Thoracic aorta (tissue), 2 donors: ENCODE results near the gene DNM3. TPM values are rescaled to one million over a fixed set of nuclear protein-coding genes. Genes with fewer than 3 reads are reported as not detected.
A peak's percentile ranks its signal among the peaks of the same experiment; 100 is the strongest.

ENCODE experiments used
- ATAC-seq: fragments of 150-250 bp; one replicate; pipeline ENCODE4 v1.8.0; 2017; ENCODE audit warnings: low read depth; ENCODE audit not compliant: insufficient number of reproducible peaks, low FRiP score
- DNase-seq: peaks from one replicate; pipeline ENCODE4 v3.0.0-alpha.2; 2020; ENCODE audit warnings: low spot score
- H3K27ac ChIP-seq, 2 donors: fragments of 200-600 bp; sonication (generic); 1 replicate in 1 of 2; 2 replicates in 1 of 2; pipeline ENCODE4 v1.5.1; 2016; ENCODE audit warnings: mild to moderate bottlenecking in 2 of 2, moderate library complexity in 2 of 2
- H3K27me3 ChIP-seq: fragments of 200-600 bp; sonication (generic); replicated peaks from 2 replicates; pipeline ENCODE4 v1.6.0; 2016; ENCODE audit warnings: mild to moderate bottlenecking; ENCODE audit not compliant: insufficient read depth
- H3K36me3 ChIP-seq: fragments of 200-600 bp; sonication (generic); one replicate; pipeline ENCODE4 v1.5.1; 2016
- H3K4me1 ChIP-seq, 2 donors: fragments of 200-600 bp; sonication (generic); 1 replicate in 1 of 2; 2 replicates in 1 of 2; pipeline versions ENCODE4 v1.5.1 to v1.6.0; 2016; ENCODE audit warnings: low read depth in 2 of 2, mild to moderate bottlenecking in 1 of 2; ENCODE audit not compliant: control insufficient read depth in 1 of 2
- H3K4me3 ChIP-seq: fragments of 200-600 bp; sonication (generic); 2 replicates; pipeline ENCODE4 v1.5.1; 2016; ENCODE audit warnings: mild to moderate bottlenecking
- H3K9me3 ChIP-seq: fragments of 200-600 bp; sonication (generic); 2 replicates; pipeline ENCODE4 v1.5.1; 2016
- total RNA-seq, 2 donors: library from RNA; depleted of rRNA; stranded (reverse); fragments of >200 nt; gene quantifications; one replicate each; pipeline versions ENCODE4 v1.1.0 to v1.2.3, GENCODE V29; 2016
- TF ChIP-seq, protein P1 (sequence below): fragments of 200-600 bp; sonication (generic); IDR thresholded peaks from one replicate; pipeline ENCODE4 v1.5.1; 2019; ENCODE audit warnings: antibody characterized with exemption

The DNM3 gene
- total RNA-seq, 2 donors from 2014 or later = 5.8 to 7.5 TPM

DNA sequence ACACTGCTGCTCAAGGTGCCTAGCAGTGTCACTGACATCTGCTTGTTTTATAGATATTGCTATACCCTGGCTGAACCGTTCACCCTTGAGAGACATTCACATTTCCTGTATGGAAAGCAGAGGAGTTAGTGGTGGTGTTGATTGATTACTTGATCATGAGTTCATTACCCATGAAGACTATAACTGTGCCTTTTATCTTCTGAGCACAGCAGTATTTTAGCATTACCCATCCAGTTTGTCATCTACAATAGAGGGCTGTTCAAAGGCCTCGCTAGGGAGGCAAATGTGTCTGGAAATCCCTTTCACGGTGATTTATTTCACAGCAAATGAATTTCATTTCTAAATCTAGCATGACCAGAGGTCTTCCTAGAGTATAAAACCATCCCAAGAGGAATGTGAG, 160.0 kb downstream of the DNM3 start:
- ATAC-seq (no peak), DNase-seq (no peak)
- Histone ChIP-seq H3K36me3 (no peaks in the 10 kb centered on the region), H3K4me3 (no peak overlapping the region), H3K4me1 (no peaks in the 10 kb centered on the region), H3K9me3 (no peaks in the 10 kb centered on the region), H3K27me3 (no peaks in the 10 kb centered on the region), H3K27ac (no peak overlapping the region)
- TF ChIP-seq, protein P1, sequence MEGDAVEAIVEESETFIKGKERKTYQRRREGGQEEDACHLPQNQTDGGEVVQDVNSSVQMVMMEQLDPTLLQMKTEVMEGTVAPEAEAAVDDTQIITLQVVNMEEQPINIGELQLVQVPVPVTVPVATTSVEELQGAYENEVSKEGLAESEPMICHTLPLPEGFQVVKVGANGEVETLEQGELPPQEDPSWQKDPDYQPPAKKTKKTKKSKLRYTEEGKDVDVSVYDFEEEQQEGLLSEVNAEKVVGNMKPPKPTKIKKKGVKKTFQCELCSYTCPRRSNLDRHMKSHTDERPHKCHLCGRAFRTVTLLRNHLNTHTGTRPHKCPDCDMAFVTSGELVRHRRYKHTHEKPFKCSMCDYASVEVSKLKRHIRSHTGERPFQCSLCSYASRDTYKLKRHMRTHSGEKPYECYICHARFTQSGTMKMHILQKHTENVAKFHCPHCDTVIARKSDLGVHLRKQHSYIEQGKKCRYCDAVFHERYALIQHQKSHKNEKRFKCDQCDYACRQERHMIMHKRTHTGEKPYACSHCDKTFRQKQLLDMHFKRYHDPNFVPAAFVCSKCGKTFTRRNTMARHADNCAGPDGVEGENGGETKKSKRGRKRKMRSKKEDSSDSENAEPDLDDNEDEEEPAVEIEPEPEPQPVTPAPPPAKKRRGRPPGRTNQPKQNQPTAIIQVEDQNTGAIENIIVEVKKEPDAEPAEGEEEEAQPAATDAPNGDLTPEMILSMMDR = no peak

DNA sequence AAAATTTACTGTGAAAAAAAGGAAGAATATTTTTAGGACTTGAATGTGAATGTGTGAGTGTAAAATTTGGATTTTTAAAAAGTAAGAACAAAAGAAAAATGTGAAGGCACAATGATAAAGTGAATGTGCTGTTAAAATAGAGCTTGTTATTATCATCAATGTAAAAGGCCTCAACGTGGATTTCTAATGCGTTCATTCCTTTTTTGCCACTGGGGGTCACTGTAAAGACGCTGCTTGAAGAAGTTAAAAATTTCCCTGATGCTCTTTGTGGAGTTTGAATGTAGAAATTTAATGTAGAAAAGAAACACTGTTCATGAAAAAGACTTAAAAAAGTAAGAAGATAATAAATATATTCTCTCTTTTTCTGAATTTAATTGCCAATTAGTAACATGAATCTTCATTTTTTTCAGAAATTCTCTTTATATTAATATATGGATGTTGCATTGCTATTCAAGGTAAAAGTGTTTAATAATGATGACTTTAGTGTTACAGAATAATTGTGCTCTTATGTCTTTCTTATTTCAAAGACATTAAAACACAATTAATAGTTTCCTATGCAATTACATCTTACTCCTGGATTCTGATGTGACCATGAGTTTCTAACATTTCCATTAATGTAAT, 161.5 kb downstream of the DNM3 start:
- H3K36me3 ChIP-seq = no peaks in the 10 kb centered on the region
- no peaks in the 10 kb centered on the region for H3K9me3 ChIP-seq
- no peaks in the 10 kb centered on the region for H3K27me3 ChIP-seq
- TF ChIP-seq, protein P1 = peak; percentile 67
- H3K27ac ChIP-seq = no peak overlapping the region
- H3K4me1 ChIP-seq = no peaks in the 10 kb centered on the region
- no peak for ATAC-seq
- H3K4me3 ChIP-seq = no peak overlapping the region
- no peak for DNase-seq

DNA sequence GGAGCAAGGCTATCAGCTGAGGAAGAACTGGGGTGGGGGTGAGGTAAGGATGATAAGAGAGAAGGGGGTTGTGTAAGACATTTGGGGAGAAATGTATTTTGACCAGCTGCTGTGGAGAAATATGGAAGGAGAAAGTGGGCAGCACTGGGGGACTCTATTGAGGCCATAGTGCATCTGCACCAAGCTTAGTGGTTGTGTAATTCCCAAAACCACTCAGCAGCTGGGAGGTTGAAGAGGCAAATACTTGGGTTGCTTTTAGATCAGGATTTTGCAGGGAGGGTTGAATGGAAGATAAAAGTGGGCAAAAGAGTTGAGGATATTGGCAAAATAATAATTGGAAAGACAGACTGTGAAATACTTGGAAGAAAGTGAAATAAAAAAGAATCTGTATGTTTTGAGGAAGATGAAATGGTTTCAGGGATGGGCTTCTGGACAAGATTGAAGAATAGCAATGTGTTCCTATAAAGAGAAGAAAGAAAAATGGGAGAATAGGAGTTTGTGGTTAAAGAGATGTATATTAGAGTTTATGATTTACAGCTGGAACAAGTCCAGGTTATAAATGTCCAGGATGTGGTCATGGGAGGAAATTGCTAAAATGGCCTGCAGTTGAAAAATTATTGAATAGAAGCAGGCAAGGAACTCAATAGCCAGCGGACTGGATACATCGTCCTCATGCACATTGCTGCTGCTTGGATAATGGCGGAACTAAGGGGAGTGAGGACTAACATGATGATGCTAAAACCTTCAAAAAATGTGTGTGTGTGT, 162.7 kb downstream of the DNM3 start:
- H3K4me1 ChIP-seq = no peaks in the 10 kb centered on the region
- no peak overlapping the region for H3K4me3 ChIP-seq
- no peaks in the 10 kb centered on the region for H3K36me3 ChIP-seq
- TF ChIP-seq, protein P1 = no peak
- H3K9me3 ChIP-seq = no peaks in the 10 kb centered on the region
- DNase-seq (no peak), ATAC-seq (no peak)
- H3K27me3 ChIP-seq = no peaks in the 10 kb centered on the region
- H3K27ac ChIP-seq = no peak overlapping the region

DNA sequence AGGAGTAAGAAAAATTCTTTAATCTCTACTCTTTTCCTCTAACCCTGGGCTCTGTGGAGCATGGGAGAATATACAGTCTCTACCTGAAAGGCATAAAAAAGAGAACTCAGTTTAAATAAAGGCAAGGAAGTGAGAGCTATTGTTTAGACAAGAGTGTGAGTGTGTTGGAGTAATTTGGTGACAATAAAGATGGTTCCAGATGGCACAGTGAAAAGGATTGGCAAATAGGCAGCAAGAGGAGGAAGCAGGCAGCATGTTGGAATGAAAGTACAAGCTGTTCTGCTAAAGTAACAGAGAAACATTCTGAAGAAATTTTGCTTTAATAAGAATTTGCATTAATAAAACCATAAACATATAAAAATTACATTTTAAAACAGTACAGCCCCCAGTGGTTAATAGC, 163.4 kb downstream of the DNM3 start:
- H3K4me3 ChIP-seq = no peak overlapping the region
- no peak for DNase-seq
- no peaks in the 10 kb centered on the region for H3K36me3 ChIP-seq
- no peak for ATAC-seq
- H3K4me1 ChIP-seq = no peaks in the 10 kb centered on the region
- H3K9me3 ChIP-seq = no peaks in the 10 kb centered on the region
- TF ChIP-seq, protein P1 = no peak
- no peak overlapping the region for H3K27ac ChIP-seq
- no peaks in the 10 kb centered on the region for H3K27me3 ChIP-seq

DNA sequence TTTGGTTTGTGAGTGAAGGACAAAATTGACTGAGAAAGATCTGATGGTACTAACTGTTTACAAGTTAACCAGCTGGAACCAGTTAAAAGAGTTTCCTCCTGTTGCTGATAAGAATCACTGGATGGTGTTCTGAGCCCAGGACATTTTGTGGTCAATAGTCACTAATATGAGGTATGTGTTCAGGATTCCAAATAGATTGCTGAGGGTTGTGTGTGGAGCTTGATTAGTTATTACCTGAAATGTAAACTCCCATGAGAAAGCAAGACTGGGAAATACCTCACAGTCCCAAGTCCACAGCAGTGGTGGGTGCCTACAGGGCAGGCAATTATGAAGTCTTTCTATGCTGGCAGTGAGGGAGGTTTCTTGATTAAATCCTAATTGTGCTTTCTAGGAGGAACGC, 164.6 kb downstream of the DNM3 start:
- no peak overlapping the region for H3K27ac ChIP-seq
- no peaks in the 10 kb centered on the region for H3K36me3 ChIP-seq
- no peak for DNase-seq
- ATAC-seq = no peak
- TF ChIP-seq, protein P1 = no peak
- H3K4me1 ChIP-seq = no peaks in the 10 kb centered on the region
- H3K9me3 ChIP-seq = peaks cover 3% of the 10 kb centered on the region
- H3K27me3 ChIP-seq = no peaks in the 10 kb centered on the region
- no peak overlapping the region for H3K4me3 ChIP-seq
